Astrocyte of the spinal cord (primary cell): ENCODE data around the gene ORAI2.
"Not testable (repeated sequence)": the region's sequence is repeated elsewhere in the genome, so short reads cannot be mapped to it uniquely, and the experiment has no call there.

Source experiments
- DNase-seq: peaks from one replicate; pipeline ENCODE4 v3.0.0; 2011; ENCODE audit warnings: low read depth, low spot score
- H3K4me3 ChIP-seq: 2 replicates; pipeline ENCODE4 v1.5.1; 2011; ENCODE audit warnings: low read depth, mild to moderate bottlenecking, low read length, moderate library complexity
- CTCF ChIP-seq: IDR thresholded peaks from 2 replicates; pipeline ENCODE4 v1.5.1; 2012; ENCODE audit warnings: low read depth, mild to moderate bottlenecking, low read length, inconsistent platforms
- in situ Hi-C: cut with HindIII; loops from 2 replicates; pipeline ENCODE4 v1.10.0; 2017; ENCODE audit warnings: low sequenced_read_pairs

The ORAI2 gene

GRCh38 chr7:102450242-102450641 is 16.9 kb downstream of the ORAI2 start:
- TF ChIP-seq CTCF = peak; percentile 29
- H3K4me3 ChIP-seq = no peak overlapping the region
- no peak for DNase-seq
- in situ Hi-C loops = no loop called here

GRCh38 chr7:102451371-102452054 is 18.1 kb downstream of the ORAI2 start:
- DNase-seq = no peak
- in situ Hi-C loops = no loop called here
- no peak overlapping the region for H3K4me3 ChIP-seq
- TF ChIP-seq CTCF = no peak

GRCh38 chr7:102452451-102452850 is 19.1 kb downstream of the ORAI2 start:
- no peak overlapping the region for H3K4me3 ChIP-seq
- no peak for DNase-seq
- in situ Hi-C loops = no loop called here
- TF ChIP-seq CTCF = no peak

- no peak for DNase-seq
- in situ Hi-C loops = no loop called here
Observed at GRCh38 chr7:102453319-102453718, 19.9 kb downstream of the ORAI2 start.

GRCh38 chr7:102454468-102454867 is 21.1 kb downstream of the ORAI2 start:
- H3K4me3 ChIP-seq = no peak overlapping the region
- TF ChIP-seq CTCF = no peak
- DNase-seq = no peak
- in situ Hi-C loops = no loop called here

More at GRCh38 chr7:102453319-102453718, 19.9 kb downstream of the ORAI2 start:
- no peak overlapping the region for H3K4me3 ChIP-seq
- TF ChIP-seq CTCF = no peak

GRCh38 chr7:102454932-102455331 is 21.6 kb downstream of the ORAI2 start:
- in situ Hi-C loops, H3K4me3 ChIP-seq, DNase-seq: not testable (repeated sequence)

GRCh38 chr7:102455596-102455995 is 22.2 kb downstream of the ORAI2 start:
- in situ Hi-C loops = no loop called here
- no peak for TF ChIP-seq CTCF
- H3K4me3 ChIP-seq = no peak overlapping the region
- DNase-seq = no peak
